ENCODE data around the gene ATP8A2. TPM values are rescaled to one million over a fixed set of nuclear protein-coding genes. Genes with fewer than 3 reads are reported as not detected.
A peak's percentile ranks its signal among the peaks of the same experiment; 100 is the strongest.

The ATP8A2 gene
- total and polyA plus RNA-seq, 2 of the 4 experiments (the other 2 are of a cell fraction): 0.02 to 0.18 TPM

DNA sequence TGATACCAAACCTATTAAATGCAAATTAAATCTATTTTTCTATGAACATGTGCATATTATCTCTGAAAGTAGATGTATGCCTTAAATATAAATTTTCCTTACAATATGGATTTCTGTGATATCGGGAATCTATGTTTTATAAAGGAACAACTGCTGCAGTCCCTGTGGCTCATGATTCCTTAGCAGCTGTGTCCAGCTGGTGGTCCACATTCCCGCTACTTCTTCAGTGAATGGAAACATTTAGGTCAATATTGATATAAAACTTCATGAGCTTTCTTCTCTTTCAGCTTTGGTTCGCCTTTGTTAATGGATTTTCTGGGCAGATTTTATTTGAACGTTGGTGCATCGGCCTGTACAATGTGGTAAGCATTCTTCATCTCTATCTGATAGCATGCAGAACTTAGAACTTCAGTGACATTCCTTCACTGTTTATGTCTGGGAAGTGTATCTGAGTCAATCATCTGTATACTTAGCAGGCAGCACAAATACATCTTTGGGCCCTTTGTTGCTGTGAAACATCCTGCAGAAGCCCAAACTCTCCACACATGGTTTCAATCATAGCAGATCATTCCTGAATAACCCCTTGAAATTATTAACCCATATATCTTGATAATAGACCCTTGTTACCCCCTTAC is 456.2 kb downstream of the ATP8A2 start:
- Histone ChIP-seq H2BK120ac (ENCODE audit: low read depth, low read length) (no peak overlapping the region), H2AFZ (replicated peaks; ENCODE audit: low read length, poor library complexity) (no peak overlapping the region), H3K23ac (ENCODE audit: low read depth, low read length) (no peak overlapping the region), H3K56ac (ENCODE audit: extremely low read depth, insufficient read depth, low read length) (no peak overlapping the region), H3K79me1 (ENCODE audit: low read depth in 1 of 2, low read length in 2 of 2) (no peaks in the 10 kb centered on the region), H3K4me2 (ENCODE audit: low read depth, low read length) (no peak overlapping the region), H2AK9ac (replicated peaks; ENCODE audit: low read depth, low read length, poor library complexity) (no peak overlapping the region), H3K4me1 (ENCODE audit: control insufficient read depth, insufficient read depth, low read length) (no peaks in the 10 kb centered on the region), H3K27ac (ENCODE audit: insufficient read depth, low read length) (no peak overlapping the region), H2BK15ac (ENCODE audit: low read depth, low read length) (no peak overlapping the region), H2BK20ac (ENCODE audit: low read depth, low read length) (no peak overlapping the region), H3K9me1 (ENCODE audit: insufficient read depth, low read length) (no peaks in the 10 kb centered on the region), H3K4me3 (ENCODE audit: insufficient read depth, low read depth, low read length) (no peak overlapping the region), H2AK5ac (ENCODE audit: low read depth, low read length) (no peak overlapping the region), H4K5ac (ENCODE audit: low read depth, low read length) (no peak overlapping the region), H4K91ac (ENCODE audit: insufficient read depth, low read depth, low read length) (no peak overlapping the region), H4K20me1 (ENCODE audit: insufficient read depth, low read length) (no peaks in the 10 kb centered on the region), H2BK5ac (ENCODE audit: low read depth, low read length, poor library complexity, severe bottlenecking) (no peak overlapping the region), H4K8ac (ENCODE audit: low read depth in 2 of 2, low read length in 2 of 2) (no peak overlapping the region), H3K14ac (replicated peaks; ENCODE audit: low read depth, low read length) (no peak overlapping the region), H3K4ac (ENCODE audit: low read depth, low read length) (no peak overlapping the region), H3K9ac (ENCODE audit: low read depth, low read length) (no peak overlapping the region), H3K27me3 (ENCODE audit: control insufficient read depth, insufficient read depth, low read length) (no peaks in the 10 kb centered on the region), H3K36me3 (ENCODE audit: control insufficient read depth, insufficient read depth, low read length) (no peaks in the 10 kb centered on the region), H3K9me3 (ENCODE audit: control insufficient read depth, insufficient read depth, low read length) (no peaks in the 10 kb centered on the region; the same call in 1 of the 2 replicates), H3K18ac (ENCODE audit: low read depth, low read length) (no peak overlapping the region)
- dilution Hi-C loops (cut with HindIII; ENCODE audit: low sequenced_read_pairs, unreplicated experiment) (no loop called here), intact Hi-C loops (cut with micrococcal nuclease) (no loop called here), in situ Hi-C loops (cut with MboI; ENCODE audit: low sequenced_read_pairs) (no loop called here)
- no CpG with 5 or more reads among the region's 5 CpGs for WGBS, 2 experiments (ENCODE audit: extremely low coverage in 2 of 2, insufficient read length in 1 of 2)
- DNase-seq (no peak), ATAC-seq (ENCODE audit: low read depth) (peak; percentile 49; the same call in 1 of the 2 replicates)
- ChIA-PET POLR2A (ENCODE audit: unreplicated experiment) (no interaction called here), CTCF (no interaction called here)
- TF ChIP-seq RCOR1 (IDR thresholded peaks at IDR 0.05; ENCODE audit: insufficient replicate concordance, low read length) (no peak), MXI1 (IDR thresholded peaks at IDR 0.05; ENCODE audit: borderline replicate concordance, low read depth, low read length) (no peak), FOS (IDR thresholded peaks at IDR 0.05; ENCODE audit: low read depth, low read length) (no peak), SMC3 (IDR thresholded peaks at IDR 0.05; ENCODE audit: low read depth, low read length) (no peak), RFX5 (IDR thresholded peaks at IDR 0.05; ENCODE audit: low read depth, low read length) (no peak), CEBPB (IDR thresholded peaks at IDR 0.05; ENCODE audit: low read depth, low read length) (no peak), MAZ (IDR thresholded peaks at IDR 0.05; ENCODE audit: borderline replicate concordance, low read depth, low read length) (no peak), CHD1 (IDR thresholded peaks at IDR 0.05; ENCODE audit: low read depth, low read length) (no peak), POLR2A (IDR thresholded peaks at IDR 0.05; ENCODE audit: low read depth, low read length) (no peak), NFE2L2 (IDR thresholded peaks at IDR 0.05; ENCODE audit: low read depth, low read length) (no peak), MAFK (IDR thresholded peaks at IDR 0.05; ENCODE audit: low read depth, low read length) (no peak), RAD21 (IDR thresholded peaks at IDR 0.05; ENCODE audit: low read length) (no peak), BHLHE40 (IDR thresholded peaks at IDR 0.05; ENCODE audit: low read depth, low read length) (no peak)
- TF ChIP-seq, protein P1, sequence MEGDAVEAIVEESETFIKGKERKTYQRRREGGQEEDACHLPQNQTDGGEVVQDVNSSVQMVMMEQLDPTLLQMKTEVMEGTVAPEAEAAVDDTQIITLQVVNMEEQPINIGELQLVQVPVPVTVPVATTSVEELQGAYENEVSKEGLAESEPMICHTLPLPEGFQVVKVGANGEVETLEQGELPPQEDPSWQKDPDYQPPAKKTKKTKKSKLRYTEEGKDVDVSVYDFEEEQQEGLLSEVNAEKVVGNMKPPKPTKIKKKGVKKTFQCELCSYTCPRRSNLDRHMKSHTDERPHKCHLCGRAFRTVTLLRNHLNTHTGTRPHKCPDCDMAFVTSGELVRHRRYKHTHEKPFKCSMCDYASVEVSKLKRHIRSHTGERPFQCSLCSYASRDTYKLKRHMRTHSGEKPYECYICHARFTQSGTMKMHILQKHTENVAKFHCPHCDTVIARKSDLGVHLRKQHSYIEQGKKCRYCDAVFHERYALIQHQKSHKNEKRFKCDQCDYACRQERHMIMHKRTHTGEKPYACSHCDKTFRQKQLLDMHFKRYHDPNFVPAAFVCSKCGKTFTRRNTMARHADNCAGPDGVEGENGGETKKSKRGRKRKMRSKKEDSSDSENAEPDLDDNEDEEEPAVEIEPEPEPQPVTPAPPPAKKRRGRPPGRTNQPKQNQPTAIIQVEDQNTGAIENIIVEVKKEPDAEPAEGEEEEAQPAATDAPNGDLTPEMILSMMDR (conservative IDR thresholded peaks at IDR 0.05; ENCODE audit: low read depth, low read length): no peak
- TF ChIP-seq, protein P2, sequence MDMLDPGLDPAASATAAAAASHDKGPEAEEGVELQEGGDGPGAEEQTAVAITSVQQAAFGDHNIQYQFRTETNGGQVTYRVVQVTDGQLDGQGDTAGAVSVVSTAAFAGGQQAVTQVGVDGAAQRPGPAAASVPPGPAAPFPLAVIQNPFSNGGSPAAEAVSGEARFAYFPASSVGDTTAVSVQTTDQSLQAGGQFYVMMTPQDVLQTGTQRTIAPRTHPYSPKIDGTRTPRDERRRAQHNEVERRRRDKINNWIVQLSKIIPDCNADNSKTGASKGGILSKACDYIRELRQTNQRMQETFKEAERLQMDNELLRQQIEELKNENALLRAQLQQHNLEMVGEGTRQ (IDR thresholded peaks at IDR 0.05; ENCODE audit: low read depth, low read length): no peak
- TF ChIP-seq, protein P3, sequence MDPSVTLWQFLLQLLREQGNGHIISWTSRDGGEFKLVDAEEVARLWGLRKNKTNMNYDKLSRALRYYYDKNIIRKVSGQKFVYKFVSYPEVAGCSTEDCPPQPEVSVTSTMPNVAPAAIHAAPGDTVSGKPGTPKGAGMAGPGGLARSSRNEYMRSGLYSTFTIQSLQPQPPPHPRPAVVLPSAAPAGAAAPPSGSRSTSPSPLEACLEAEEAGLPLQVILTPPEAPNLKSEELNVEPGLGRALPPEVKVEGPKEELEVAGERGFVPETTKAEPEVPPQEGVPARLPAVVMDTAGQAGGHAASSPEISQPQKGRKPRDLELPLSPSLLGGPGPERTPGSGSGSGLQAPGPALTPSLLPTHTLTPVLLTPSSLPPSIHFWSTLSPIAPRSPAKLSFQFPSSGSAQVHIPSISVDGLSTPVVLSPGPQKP (IDR thresholded peaks at IDR 0.05; ENCODE audit: borderline replicate concordance, low read depth, low read length): no peak
- BruUV-seq (replicated peaks): no TSS peak
